ENCODE data around the gene SDHAF3.
"Not testable (repeated sequence)": the region's sequence is repeated elsewhere in the genome, so short reads cannot be mapped to it uniquely, and the experiment has no call there.

The SDHAF3 gene

GRCh38 chr7:97155897-97156418 is 38.5 kb downstream of the SDHAF3 start:
- TF ChIP-seq CTCF (IDR thresholded peaks at IDR 0.05; ENCODE audit: borderline replicate concordance, insufficient read depth, low read depth, low read length), result no peak
- H3K4me3 ChIP-seq (ENCODE audit: low read depth, low read length), result no peak overlapping the region

GRCh38 chr7:97159984-97160383 is 42.5 kb downstream of the SDHAF3 start:
- not testable (repeated sequence) for H3K4me3 ChIP-seq (ENCODE audit: low read depth, low read length)

- not testable (repeated sequence) for H3K4me3 ChIP-seq (ENCODE audit: low read depth, low read length)
These were observed 44.1 kb downstream of the SDHAF3 start for GRCh38 chr7:97161609-97162008.

- TF ChIP-seq CTCF (IDR thresholded peaks at IDR 0.05; ENCODE audit: borderline replicate concordance, insufficient read depth, low read depth, low read length), result no peak
- no peak overlapping the region for H3K4me3 ChIP-seq (ENCODE audit: low read depth, low read length)
These were observed 48.8 kb downstream of the SDHAF3 start for GRCh38 chr7:97166308-97166707.

GRCh38 chr7:97167176-97167575 is 49.7 kb downstream of the SDHAF3 start:
- TF ChIP-seq CTCF (IDR thresholded peaks at IDR 0.05; ENCODE audit: borderline replicate concordance, insufficient read depth, low read depth, low read length), result no peak

GRCh38 chr7:97167749-97168148 is 50.3 kb downstream of the SDHAF3 start:
- TF ChIP-seq CTCF (IDR thresholded peaks at IDR 0.05; ENCODE audit: borderline replicate concordance, insufficient read depth, low read depth, low read length), result no peak
- no peak overlapping the region for H3K4me3 ChIP-seq (ENCODE audit: low read depth, low read length)

More at GRCh38 chr7:97167176-97167575, 49.7 kb downstream of the SDHAF3 start:
- H3K4me3 ChIP-seq (ENCODE audit: low read depth, low read length), result no peak overlapping the region

GRCh38 chr7:97174303-97174702 is 56.8 kb downstream of the SDHAF3 start:
- no peak overlapping the region for H3K4me3 ChIP-seq (ENCODE audit: low read depth, low read length)
- TF ChIP-seq CTCF (IDR thresholded peaks at IDR 0.05; ENCODE audit: borderline replicate concordance, insufficient read depth, low read depth, low read length), result no peak

GRCh38 chr7:97179454-97180104 is 62.1 kb downstream of the SDHAF3 start:
- no peak overlapping the region for H3K4me3 ChIP-seq (ENCODE audit: low read depth, low read length)
- peak; percentile 71 for TF ChIP-seq CTCF (IDR thresholded peaks at IDR 0.05; ENCODE audit: borderline replicate concordance, insufficient read depth, low read depth, low read length)

All from GM12875 (cell line).